Endometrial microvascular endothelial cells (primary cell): ENCODE data around the gene C19orf33. TPM values are rescaled to one million over a fixed set of nuclear protein-coding genes. Genes with fewer than 3 reads are reported as not detected.

Source experiments
- in situ Hi-C: cut with HindIII; loops from 2 replicates; pipeline ENCODE4 v1.10.0; 2017; ENCODE audit warnings: low sequenced_read_pairs, low pct_unique_long_range_greater_than_20kb; ENCODE audit errors: inconsistent ontology term
- total RNA-seq: library from RNA; depleted of rRNA; stranded (reverse); fragments of >200 nt; gene quantifications from one replicate; pipeline ENCODE4 v1.2.3, GENCODE V29; 2015; ENCODE audit errors: inconsistent ontology term

Gene C19orf33
- total RNA-seq, 1 donor from 2014 or later = 7.7 TPM

- in situ Hi-C loops = no loop called here
Observed at GRCh38 chr19:38304866-38305429, 897 bp downstream of the C19orf33 start.

- in situ Hi-C loops = no loop called here
Observed at GRCh38 chr19:38306236-38306635, 2.2 kb downstream of the C19orf33 start.

- in situ Hi-C loops = no loop called here
Observed at GRCh38 chr19:38307076-38307475, 3.0 kb downstream of the C19orf33 start.

GRCh38 chr19:38307597-38307996, 3.5 kb downstream of the C19orf33 start:
- in situ Hi-C loops = no loop called here

GRCh38 chr19:38308006-38308766, 4.1 kb downstream of the C19orf33 start:
- in situ Hi-C loops = no loop called here

GRCh38 chr19:38308926-38309614, 5.0 kb downstream of the C19orf33 start:
- in situ Hi-C loops = no loop called here

GRCh38 chr19:38309615-38310278, 5.7 kb downstream of the C19orf33 start:
- in situ Hi-C loops = no loop called here

- in situ Hi-C loops = no loop called here
Observed at GRCh38 chr19:38310279-38310670, 6.2 kb downstream of the C19orf33 start.

- in situ Hi-C loops = no loop called here
Observed at GRCh38 chr19:38310986-38311385, 6.9 kb downstream of the C19orf33 start.

GRCh38 chr19:38315657-38316476, 11.8 kb downstream of the C19orf33 start, which contains the start of gene YIF1B:
Gene YIF1B (minus strand): TSS chr19:38315947. CDS start chr19:38315917, 30 bp downstream.
- in situ Hi-C loops = loop anchor here (5.0 kb wide), 1 partner anchor 49 kb away; no protein-coding TSS in a partner anchor

- in situ Hi-C loops = loop anchor here (5.0 kb wide), 1 partner anchor 49 kb away; no protein-coding TSS in a partner anchor
Observed at GRCh38 chr19:38316477-38317067, 12.5 kb downstream of the C19orf33 start.

GRCh38 chr19:38317104-38317612, 13.1 kb downstream of the C19orf33 start:
- in situ Hi-C loops = loop anchor here (5.0 kb wide), 1 partner anchor 50 kb away; no protein-coding TSS in a partner anchor

- in situ Hi-C loops = loop anchor here (5.0 kb wide), 1 partner anchor 51 kb away; no protein-coding TSS in a partner anchor
Observed at GRCh38 chr19:38318660-38319059, 14.6 kb downstream of the C19orf33 start.

- in situ Hi-C loops = loop anchor here (5.0 kb wide), 1 partner anchor 52 kb away; no protein-coding TSS in a partner anchor
Observed at GRCh38 chr19:38319421-38320258, 15.6 kb downstream of the C19orf33 start, which contains the start of gene KCNK6. Gene KCNK6 (plus strand): TSS chr19:38319845. CDS start chr19:38319951, 106 bp downstream.

- in situ Hi-C loops = no loop called here
Observed at GRCh38 chr19:38320969-38321339, 16.9 kb downstream of the C19orf33 start.

GRCh38 chr19:38321646-38322196, 17.7 kb downstream of the C19orf33 start:
- in situ Hi-C loops = no loop called here

GRCh38 chr19:38323291-38323690, 19.2 kb downstream of the C19orf33 start:
- in situ Hi-C loops = no loop called here
